Measurements from ENCODE around the gene SCUBE1.
"Not testable (repeated sequence)": the region's sequence is repeated elsewhere in the genome, so short reads cannot be mapped to it uniquely, and the experiment has no call there.

Gene SCUBE1

DNA sequence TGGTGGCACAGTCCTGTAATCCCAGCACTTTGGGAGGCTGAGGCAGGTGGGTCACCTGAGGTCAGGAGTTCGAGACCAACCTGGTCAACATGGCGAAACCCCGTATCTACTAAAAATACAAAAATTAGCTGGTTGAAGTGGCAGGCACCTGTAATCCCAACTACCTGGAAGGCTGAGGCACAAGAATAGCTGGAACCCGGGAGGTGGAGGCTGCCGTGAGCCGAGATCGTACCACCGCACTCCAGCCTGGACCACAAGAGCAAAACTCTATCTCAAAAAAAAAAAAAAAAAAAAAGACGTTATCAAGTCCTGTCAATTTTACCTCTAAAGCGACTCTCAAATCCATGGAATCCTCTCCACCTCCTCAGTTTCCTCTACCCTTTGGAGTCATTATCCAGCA is 12.5 kb upstream of the SCUBE1 start:
- DNase-seq, result not testable (repeated sequence)

DNA sequence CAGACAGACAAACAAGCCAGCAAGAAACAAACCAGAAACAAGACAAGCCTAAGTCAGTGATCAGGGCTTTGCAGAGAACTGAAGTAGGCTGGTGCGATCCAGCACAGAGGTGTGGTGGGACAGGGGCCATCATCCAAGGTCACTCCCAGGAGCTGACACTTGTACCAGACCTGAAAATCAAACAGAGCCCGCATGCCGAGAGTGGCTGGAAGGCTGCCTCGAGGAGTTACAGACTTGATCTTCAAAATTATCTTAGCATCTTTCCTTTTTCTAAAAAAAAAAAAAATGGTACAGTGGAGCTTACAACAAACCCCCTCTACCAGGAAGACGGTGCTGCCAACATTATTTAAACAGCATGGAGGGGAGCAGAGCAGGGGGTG is 8.8 kb upstream of the SCUBE1 start:
- no peak for DNase-seq

DNA sequence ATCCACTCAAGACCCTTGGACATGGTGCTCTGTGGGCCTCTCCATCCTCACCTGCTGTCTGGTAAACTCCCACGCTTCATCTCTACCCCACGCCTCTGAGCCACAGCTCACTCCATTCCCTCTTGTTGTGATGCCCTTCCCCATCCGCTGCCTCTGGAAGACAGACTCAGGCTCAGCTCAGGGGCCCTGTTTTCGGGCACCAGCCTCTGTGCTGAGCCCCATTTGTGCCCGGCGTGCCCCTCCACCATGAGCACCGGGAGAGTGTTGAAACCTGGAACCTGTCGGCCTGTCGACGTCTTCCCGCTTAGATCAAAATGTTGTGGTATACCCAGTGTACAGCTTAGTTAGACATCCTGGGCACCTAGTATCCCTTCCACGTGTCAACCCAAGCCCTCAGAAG is 6.5 kb upstream of the SCUBE1 start:
- no peak for DNase-seq

DNA sequence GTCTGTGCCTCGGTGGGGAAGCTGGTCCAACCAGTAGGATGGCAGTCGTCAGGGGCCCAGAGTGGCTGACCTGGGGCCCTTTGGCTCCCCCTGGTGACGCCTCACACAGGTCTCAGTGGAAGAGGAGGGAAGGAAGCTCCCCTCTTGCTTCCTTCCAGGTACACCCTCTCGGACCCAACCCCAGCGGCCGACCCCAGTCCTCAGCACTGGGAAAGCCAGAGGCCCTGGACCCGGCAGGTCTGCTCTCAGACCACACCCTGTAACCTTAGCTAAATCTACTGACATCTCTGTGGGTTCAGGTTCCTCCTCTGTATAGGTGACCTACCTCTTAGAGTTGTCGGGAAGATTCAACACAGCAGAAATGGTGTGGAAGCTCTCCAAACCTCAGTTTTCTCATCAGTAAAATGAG is 3.4 kb upstream of the SCUBE1 start:
- DNase-seq, result peak; percentile 52

DNA sequence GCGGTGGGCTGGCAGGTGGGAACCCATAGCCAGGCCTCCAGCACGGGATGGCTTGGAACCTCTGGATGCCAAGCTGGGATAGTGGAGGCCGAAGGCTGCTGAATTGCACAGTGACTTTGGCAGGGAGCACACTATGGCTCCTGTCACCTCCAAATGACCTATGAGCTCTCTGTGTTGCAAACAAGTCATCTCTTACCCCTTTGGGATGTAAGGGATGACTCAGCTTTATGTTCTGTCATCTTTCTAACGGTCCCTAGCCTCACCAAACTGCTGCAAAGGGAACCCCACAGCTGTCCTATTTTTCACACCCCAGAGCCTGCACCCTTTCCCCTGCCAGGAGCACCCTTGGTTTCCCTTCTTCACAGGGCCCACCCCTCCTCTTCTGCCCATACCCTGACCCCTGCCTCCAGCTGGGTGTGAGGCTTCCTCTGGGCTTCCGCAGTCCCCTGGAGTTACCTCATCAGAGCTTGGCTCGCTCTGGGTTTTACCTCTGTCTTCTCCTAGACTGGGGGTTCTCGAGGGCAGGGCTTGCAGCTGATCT is 2.7 kb upstream of the SCUBE1 start:
- DNase-seq, result no peak

DNA sequence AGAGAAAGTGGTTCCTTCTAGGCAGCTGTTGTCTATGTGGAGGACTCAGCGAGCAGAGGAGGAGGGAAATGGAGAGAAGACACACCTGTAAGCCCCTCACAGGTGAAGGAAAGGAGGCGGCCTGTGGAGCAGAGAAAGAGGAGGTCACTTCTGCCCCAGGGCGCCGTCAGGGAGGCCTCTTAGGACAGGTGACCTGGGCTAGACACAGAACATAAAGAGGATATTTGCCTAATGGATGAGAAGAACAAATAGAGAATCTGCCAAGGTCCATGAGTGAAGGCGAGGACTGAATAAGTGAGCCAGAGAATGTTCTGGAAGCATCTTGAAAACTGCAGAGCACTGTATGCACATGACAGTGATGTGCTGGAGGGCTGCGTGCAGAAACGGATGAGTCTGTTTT is 2.2 kb upstream of the SCUBE1 start:
- DNase-seq, result no peak

DNA sequence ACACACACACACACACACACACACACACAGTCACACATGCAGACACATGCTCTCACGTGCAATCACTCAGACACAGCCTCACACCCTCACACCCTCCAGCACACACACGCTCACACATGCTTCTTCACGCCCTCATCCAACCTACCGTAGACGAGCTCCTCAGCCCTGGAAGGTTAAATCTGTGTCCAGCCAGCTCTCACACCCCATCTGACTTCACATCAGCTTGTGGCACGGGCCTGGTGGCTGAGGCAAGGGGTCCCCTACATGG is 1.3 kb upstream of the SCUBE1 start:
- DNase-seq, result no peak

DNA sequence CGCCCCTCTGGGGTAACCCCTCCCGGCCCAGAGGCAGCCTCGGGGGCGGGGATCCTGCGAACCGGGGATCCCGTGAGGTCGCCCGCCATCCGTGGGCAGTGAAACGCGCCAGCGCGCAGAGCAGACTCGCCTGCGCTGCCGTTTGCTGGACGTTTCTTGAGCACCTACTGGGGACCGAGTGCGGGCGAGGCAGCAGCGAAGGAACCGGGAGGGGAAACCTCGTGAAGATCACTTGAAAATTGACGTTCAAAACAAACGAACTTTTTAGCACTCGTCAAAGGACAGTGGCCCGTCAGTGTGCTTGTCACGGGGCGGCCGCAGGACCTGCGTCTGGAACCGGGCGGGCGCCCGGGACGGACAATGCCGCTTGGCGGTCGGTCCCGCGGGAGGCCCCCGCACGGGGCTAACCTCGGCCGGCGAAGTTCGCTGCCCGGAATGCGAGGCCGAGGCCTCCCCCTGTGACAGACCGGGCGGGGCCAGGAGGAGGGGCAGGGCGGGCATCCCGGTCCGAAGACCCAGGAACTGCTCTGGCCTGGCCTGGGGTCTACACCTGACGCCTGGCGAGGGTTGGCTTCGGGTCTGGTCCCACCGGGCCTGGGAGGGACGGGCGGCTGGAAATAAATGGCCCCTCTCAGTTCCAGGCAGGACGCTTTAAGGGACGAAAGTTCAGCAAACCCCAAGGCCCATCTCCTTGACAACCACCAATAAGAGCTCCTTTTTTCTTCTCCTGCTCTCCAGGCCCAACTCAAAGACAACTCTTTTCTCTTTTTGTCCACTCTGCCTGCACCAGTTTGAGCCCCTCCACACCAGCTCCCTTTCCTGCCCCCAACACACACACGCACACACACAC is 723 bp upstream of the SCUBE1 start:
- DNase-seq, result no peak

DNA sequence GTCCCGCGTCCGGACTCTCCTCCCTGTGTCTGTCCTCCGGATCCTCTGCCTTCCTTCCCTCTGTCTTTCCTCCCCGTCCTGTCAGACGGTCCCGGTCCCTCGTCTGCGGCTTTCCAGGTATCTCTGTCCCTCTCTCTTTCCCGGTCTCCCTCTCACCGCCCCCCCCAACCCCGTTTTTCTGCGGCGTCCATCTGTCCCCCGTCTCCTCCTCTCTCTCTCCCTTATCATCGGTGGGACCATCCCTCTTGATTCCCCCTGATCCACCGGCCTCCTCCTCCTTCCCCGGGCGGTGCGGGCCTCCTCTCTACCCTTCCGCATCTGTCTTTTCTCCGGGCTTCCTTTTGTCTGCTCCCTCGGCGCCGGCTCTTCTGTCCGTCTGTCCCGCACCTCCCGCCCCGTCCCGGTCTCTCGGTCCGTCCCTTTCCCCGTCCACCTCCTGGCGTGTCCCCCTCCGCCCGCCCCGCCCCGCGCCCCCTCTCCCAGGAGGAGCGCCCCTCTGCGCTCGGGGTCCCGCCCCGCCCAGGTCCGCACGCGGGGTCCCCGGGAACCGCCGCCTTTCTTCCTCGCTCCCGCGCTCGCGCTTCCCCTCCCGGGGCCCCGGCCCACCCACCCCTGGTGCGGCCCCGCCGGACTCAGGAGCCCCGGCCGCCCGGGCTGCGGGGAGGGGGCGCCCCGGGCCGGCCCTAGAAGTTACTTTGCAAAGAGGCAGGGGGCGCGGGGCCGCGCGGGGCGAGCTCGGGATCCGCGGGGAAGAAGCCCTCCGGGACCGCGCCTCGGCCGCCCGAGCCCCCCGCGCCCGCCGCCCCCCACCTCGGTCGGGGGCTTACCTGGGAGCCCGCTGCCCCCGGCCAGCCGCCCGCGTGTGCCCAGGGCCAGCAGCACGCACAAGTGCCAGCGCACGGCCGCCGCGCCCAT is 568 bp downstream of the SCUBE1 start:
- DNase-seq, result no peak

DNA sequence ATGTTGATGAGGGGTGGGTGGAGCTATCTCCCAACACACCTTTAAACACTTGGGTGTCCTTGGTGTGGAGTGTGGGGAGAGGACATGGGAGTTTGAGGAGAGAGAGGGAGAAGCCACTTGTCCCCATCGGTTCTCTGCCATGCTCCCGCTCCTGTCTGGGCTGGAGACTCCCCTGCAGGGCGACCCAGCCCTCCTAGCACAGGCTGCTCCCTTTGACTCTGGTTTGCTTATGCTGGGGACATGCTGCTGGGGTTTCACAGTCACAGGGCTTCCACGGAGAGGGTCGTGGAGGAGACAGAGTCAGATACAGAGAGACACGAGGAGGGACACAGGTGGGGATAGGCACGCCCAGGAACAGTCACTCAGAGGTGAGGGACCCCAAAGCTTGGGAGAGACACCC is 1.6 kb downstream of the SCUBE1 start:
- no peak for DNase-seq

DNA sequence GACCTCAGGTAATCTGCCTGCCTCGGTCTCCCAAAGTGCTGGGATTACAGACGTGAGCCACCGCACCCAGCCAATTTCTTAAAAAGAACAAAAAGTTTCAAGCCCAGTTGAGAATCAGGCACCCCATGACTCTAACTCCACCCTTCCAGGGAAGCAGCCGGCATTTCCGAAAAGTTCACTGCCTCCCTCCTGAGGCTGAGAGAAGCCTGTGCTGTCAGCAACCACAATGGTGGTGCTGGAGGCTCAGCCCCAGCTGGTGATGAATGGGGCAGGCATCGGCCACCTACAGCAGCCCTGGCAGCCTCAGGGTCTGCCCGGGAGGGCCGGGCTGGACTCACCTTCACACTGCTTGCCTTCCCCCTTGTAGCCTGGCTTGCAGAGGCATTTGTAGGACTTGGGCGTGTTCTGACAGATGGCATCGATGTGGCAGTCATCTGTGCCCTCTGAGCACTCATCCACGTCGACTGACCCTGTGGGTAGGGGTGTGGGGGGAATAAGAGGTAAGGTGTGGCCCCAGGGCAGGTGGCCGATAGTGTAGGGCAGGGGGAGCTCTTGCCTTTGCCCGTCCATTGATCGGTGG is 4.3 kb downstream of the SCUBE1 start:
- no peak for DNase-seq

DNA sequence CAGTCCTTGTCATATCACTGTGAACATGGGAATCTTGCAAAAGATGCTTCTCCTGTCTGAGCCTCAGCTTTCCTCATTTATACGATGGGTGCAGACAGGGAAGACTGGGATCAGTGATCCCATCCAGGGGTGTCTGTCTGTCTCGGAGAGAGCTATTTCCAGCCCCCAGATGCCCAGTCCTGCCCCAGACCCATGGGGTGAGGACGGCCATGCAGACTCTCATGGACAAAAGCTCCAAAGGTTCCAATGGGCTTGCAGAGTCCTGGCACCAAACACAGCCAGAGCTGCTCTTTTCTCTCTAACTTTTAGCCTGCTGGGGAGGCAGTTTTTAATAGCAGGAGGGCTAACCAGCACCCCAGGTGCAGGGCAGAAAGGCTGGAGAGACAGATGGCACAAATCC is 5.2 kb downstream of the SCUBE1 start:
- DNase-seq, result no peak

DNA sequence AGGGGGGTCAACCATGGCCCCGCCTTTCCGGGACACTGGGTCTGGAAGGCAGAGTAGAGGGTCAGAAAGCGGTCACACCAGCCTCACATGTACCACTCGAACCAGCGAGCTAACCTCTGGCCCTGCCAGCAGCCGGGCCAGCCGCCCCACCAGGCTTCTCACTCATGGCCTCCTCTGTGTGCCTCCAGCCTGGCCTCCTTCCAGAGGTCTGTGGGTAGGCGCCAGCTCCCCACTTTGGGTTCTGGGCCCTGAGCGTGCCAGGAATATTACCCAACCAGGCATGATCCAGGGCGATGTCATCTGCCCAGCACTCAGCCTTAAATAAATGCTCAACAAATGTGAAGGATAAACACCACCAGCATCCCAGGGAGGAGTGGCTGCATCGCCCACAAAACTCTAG is 5.8 kb downstream of the SCUBE1 start:
- DNase-seq, result no peak

DNA sequence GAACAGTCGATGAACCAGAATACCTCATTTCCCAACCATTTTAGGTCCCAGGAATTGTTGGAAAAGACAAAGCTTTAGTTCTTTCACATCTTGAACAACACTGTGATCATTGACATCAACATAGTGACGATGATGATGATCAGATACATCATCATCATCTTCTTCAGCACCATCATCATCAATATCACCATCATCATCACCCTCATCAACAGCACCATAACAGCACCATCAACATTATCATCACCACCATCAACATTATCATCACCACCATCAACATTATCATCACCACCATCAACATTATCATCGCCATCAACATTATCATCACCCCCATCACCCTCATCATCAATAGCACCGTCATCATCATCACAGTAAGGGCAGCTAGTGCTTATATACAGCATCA is 8.8 kb downstream of the SCUBE1 start:
- no peak for DNase-seq

DNA sequence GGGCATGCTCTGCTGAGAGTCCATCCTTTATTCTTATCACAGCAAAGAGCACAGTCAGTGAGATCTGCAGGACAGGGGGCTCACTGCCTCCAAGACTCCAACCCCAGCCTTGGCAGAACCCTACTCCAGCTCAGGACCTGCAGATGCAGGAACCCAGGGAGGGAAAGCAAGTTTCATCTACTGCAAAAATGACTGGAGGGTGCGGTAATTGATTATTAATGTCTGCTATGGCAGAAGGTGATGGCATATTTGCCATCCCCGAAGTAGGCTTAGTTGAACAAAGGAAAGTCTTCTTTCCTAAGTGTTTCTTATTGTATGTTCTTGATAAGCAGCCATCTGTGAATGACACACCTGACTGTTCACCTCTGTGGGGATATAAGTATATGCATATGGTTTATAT is 9.2 kb downstream of the SCUBE1 start:
- no peak for DNase-seq

DNA sequence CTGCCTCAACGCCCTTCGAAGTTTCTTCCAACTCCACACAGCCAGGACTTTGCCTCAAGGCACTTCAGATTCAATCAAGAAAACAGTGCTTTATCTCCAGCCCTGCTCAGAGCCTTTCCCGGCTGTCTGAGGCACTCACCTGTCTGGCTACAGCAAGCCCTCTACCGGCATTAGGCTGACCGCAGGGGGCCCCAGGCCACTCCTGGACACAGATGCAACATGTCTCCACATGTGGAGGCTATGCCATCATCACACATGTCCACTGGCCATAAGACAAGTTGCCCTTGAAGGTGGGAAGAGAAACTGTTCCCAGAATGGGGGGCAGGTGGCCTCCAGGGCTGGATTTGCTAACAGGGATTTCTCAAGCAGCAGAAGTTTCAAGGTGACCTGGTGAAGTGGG is 10.0 kb downstream of the SCUBE1 start:
- DNase-seq, result no peak

DNA sequence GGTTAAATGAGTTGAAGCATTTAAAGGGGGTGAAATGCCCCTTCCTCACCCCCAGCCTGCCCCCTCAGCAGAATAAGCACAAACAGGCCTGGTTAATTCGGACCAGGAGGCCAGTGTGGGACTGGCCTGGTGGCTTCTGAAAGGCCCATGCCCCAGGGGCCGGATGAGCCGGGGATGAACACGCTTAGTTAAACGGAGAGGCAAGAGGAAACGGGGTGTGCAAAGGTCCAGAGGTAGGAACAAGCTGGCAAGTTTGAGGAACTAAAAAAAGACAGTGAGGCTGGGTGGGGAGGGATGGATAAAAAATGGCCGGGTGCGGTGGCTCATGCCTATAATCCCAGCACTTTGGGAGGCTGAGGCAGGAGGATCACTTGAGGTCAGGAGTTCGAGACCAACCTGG is 11.5 kb downstream of the SCUBE1 start:
- no peak for DNase-seq

DNA sequence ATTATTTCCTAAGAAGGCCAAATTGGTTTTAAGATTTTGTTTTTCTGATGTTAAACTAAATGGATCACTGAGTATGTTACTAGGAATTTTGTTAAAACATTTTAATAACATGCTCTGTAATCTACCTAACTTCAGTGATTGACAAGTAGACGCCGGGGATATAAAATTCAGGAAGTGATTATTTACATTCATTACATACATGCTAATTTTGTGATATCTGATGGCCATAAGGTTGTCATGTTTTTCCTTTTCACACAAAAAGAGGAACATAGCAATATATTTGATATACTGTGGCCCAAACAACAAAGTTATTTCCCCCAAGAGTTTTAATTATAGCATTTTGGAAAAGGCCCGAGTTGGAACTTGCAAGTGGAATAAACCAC is 12.1 kb downstream of the SCUBE1 start:
- no peak for DNase-seq

DNA sequence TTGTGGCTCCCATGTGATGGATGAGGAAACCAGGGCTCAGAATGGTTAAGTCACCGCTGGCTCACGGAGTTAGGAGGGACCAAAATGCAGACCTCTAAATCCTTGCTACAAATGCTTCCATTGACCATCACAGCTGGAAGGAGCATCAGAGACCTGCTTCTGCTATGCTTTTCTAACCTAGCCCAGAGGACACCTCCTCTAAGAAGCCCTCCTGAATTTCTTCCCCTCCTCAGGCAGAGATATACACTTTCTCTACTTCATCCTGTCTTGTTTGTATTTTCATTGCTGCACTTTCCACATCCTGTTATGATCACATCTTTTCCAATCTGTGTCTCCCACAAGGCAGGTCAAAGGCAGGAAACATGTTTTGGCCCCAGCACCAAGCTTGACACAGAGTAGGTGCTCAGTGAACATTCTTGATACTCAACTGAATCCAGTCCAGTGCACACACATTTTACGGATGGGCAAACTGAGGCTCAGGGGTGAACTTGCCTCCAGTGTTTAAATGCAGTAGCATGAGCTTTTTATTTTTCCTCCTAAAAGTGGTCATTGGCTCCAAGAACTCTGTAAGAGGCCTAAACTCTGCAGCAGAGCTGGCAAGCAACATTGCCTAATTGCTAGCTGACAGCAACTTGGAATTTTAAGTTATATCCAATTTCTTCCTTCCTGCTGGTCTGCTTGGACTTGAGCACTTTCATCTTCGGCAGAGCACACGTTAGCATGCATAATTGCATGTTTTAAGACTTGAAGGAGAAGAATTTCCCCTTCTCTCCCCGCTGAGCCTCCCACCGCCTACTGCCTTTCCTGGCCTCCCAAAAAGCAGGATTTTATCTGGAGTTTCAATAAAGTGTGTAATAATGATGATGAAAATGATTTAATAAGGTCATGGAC is 12.7 kb downstream of the SCUBE1 start:
- no peak for DNase-seq

DNA sequence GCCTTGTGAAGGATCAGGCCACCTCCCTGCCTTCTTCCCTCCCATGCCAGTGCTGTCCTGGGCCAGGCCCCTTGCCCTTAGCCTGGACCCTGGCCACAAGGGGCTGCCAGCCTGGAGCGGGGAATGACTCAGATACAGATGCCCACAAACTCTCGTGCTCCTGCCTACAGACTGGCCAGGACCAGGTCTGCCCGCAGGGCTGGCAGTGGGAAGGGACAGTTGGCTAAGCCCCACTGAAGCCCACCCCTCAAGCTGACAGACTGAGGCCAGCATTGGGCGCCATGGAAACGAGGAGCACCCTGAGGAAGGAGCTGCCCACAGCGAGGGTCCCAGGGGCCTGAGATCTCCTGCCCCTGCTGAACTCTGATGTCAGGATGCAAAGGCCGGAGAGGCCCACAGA is 14.1 kb downstream of the SCUBE1 start:
- no peak for DNase-seq

DNA sequence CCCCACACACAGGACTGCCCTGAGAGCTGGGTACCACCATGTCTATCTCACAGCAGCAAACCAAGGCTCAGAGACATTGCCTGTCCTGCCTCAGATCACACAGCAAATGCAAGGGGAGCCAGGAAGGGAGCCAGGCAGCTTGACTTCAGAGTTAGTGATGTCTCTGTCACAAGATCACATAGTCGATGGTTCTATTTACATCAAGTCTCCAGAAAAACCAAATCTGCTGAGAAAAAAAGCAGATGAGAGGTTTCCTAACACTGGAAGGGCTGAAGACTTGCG is 16.1 kb downstream of the SCUBE1 start:
- DNase-seq, result no peak

DNA sequence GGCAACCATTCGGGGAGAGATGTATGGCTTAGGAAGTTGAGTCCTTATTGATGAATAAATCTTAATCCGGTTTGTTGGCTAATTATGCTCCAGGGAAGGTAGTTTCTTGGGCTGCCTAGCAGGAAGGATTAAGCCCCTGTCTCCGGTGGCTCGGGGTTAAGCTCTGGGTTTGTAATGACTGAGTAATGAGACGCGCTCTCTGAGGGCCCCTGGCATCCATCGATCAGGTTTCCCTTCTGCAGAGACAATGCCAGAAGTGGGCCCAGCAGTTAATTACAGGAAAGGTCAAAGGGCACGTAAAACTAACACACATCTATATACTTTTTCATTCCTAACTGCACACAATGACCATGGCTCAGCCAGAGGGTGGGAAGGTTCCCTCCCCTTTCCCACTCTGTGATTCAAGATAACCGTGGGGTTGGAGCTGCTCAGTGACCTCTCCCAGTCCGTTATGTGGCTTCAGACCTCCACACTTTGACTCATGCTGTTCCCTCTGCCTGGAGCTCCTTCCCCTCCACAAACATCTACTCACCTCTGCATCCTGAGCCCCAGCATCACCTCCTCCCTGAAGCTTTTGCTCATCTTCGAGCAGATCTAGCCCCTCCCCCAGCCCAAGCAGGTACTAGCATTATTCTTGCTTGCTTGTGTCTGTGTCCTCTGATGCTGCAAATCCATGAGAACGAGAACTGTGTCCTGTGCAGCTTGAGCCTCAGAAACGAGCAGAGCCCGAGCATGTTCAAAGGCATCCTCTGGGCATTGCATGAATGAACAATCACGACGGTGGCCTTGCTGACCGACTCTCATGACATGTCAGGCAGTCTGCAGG is 16.6 kb downstream of the SCUBE1 start:
- DNase-seq, result no peak

All from stimulated activated CD4-positive, alpha-beta T cell treated with anti-CD3 and anti-CD28 coated beads, Interleukin-1b, Interleukin-23, amount 100 ng/mL, for 48 hours (primary cell).